ENCODE data around the gene TPK1.

DNA sequence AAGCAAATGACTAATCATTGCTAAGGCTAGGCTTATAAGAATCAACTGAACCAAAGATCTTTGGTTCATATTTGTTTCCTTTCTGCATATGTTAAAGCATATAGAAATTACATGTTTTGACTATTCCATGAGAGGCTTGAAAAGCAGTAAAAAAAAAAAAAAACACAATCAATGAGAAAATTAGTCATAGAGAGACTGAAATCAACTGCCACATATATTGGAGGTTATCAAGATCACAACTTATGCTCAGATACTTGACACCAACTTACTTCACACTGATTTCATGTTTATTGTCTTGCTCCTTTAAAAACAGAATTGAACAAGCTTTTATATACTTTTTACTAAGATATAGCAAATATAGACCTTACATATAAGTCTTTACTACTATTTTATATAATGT is 161.3 kb downstream of the TPK1 start:
- TF ChIP-seq, protein P1, sequence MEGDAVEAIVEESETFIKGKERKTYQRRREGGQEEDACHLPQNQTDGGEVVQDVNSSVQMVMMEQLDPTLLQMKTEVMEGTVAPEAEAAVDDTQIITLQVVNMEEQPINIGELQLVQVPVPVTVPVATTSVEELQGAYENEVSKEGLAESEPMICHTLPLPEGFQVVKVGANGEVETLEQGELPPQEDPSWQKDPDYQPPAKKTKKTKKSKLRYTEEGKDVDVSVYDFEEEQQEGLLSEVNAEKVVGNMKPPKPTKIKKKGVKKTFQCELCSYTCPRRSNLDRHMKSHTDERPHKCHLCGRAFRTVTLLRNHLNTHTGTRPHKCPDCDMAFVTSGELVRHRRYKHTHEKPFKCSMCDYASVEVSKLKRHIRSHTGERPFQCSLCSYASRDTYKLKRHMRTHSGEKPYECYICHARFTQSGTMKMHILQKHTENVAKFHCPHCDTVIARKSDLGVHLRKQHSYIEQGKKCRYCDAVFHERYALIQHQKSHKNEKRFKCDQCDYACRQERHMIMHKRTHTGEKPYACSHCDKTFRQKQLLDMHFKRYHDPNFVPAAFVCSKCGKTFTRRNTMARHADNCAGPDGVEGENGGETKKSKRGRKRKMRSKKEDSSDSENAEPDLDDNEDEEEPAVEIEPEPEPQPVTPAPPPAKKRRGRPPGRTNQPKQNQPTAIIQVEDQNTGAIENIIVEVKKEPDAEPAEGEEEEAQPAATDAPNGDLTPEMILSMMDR (IDR thresholded peaks at IDR 0.05) = no peak
- TF ChIP-seq POLR2AphosphoS5 (IDR thresholded peaks at IDR 0.05) (no peak), POLR2A (IDR thresholded peaks at IDR 0.05) (no peak), EP300 (IDR thresholded peaks at IDR 0.05) (no peak)

Data from gastroesophageal sphincter (tissue), 3 donors.